OCI-LY7 (cell line): Measurements from ENCODE around the gene LRGUK. TPM values are rescaled to one million over a fixed set of nuclear protein-coding genes. Genes with fewer than 3 reads are reported as not detected.
A peak's percentile ranks its signal among the peaks of the same experiment; 100 is the strongest.

Source experiments
- BruUV-seq: library from RNA; stranded (reverse); fragments of 400-500 nt; replicated peaks from 2 replicates; lab custom pipeline; 2021; lab: Mats Ljungman, UMichigan
- CTCF ChIA-PET: fragments of 300-600 bp; sonication (Branson Sonifier 250); formaldehyde crosslinking; loops from one replicate; lab custom pipeline; 2022; ENCODE audit warnings: antibody characterized with exemption; ENCODE audit not compliant: unreplicated experiment; lab: Charles Lee
- POLR2A ChIA-PET: fragments of 300-600 bp; sonication (Branson Sonifier 250); formaldehyde crosslinking; loops from one replicate; lab custom pipeline; 2022; ENCODE audit warnings: antibody characterized with exemption; lab: Charles Lee
- DNase-seq: peaks from one replicate; pipeline ENCODE4 v3.0.0-alpha.2; 2015; ENCODE audit warnings: low spot score
- H2AFZ ChIP-seq: fragments of 200-600 bp; sonication (generic), shearing (Covaris generic); 2 replicates; pipeline ENCODE4 v1.6.1; 2014; ENCODE audit warnings: mild to moderate bottlenecking, antibody characterized with exemption, low read length, moderate library complexity
- H3K27ac ChIP-seq: fragments of 200-600 bp; sonication (generic); 2 replicates; pipeline ENCODE4 v1.5.1; 2014; ENCODE audit warnings: mixed run types, low read depth, mild to moderate bottlenecking, moderate library complexity, low read length, inconsistent platforms; ENCODE audit not compliant: poor library complexity, severe bottlenecking
- H3K36me3 ChIP-seq: fragments of 200-600 bp; sonication (generic); 2 replicates; pipeline ENCODE4 v1.6.1; 2014; ENCODE audit warnings: mild to moderate bottlenecking, antibody characterized with exemption, low read length, moderate library complexity, mixed read lengths; ENCODE audit not compliant: insufficient read depth
- H3K4me1 ChIP-seq: fragments of 200-600 bp; sonication (generic); 2 replicates; pipeline ENCODE4 v1.5.1; 2014; ENCODE audit warnings: mild to moderate bottlenecking, low read length; ENCODE audit not compliant: insufficient read depth, poor library complexity, severe bottlenecking
- H3K4me2 ChIP-seq: fragments of 200-600 bp; sonication (generic); 2 replicates; pipeline ENCODE4 v1.6.1; 2014; ENCODE audit warnings: mild to moderate bottlenecking, low read length
- H3K4me3 ChIP-seq: fragments of 200-600 bp; sonication (generic); 2 replicates; pipeline ENCODE4 v1.5.1; 2014; ENCODE audit warnings: mild to moderate bottlenecking, low read depth, low read length; ENCODE audit not compliant: poor library complexity, severe bottlenecking
- H3K79me2 ChIP-seq: fragments of 200-600 bp; sonication (generic); 2 replicates; pipeline ENCODE4 v1.6.1; 2016; ENCODE audit warnings: low read depth, mild to moderate bottlenecking, low read length, moderate library complexity, mixed read lengths; ENCODE audit not compliant: insufficient read depth
- H3K9me2 ChIP-seq: fragments of 200-600 bp; sonication (generic); 2 replicates; pipeline ENCODE4 v1.6.1; 2016; ENCODE audit warnings: mild to moderate bottlenecking, low read length, mixed read lengths; ENCODE audit not compliant: insufficient read depth
- H3K9me3 ChIP-seq: fragments of 200-600 bp; sonication (generic); 2 replicates; pipeline ENCODE4 v1.6.1; 2014; ENCODE audit warnings: mild to moderate bottlenecking, mixed run types, low read length, mixed read lengths
- H4K20me1 ChIP-seq: fragments of 200-600 bp; sonication (generic); 2 replicates; pipeline ENCODE4 v1.6.1; 2014; ENCODE audit warnings: mild to moderate bottlenecking, antibody characterized with exemption, low read length, moderate library complexity, mixed read lengths; ENCODE audit not compliant: insufficient read depth
- EZH2phosphoT487 ChIP-seq: fragments of 200-600 bp; sonication (generic); IDR thresholded peaks from 2 replicates; pipeline ENCODE4 v1.6.1; 2018; ENCODE audit warnings: low read depth, borderline replicate concordance, mild to moderate bottlenecking, mixed run types, antibody characterized with exemption, low read length, moderate library complexity, mixed read lengths
- intact Hi-C: fragments of 100-400 bp; cut with micrococcal nuclease; formaldehyde crosslinking; loops from one replicate; pipeline ENCODE4 v1.10.0; 2022; ENCODE audit not compliant: unreplicated experiment
- total RNA-seq, 2 experiments: library from RNA; depleted of rRNA in 1 of 2; stranded (reverse); fragments of >200 nt in 1 of 2; shearing (Covaris generic) in 1 of 2; gene quantifications; 2 replicates each; pipeline ENCODE4 v1.2.3, GENCODE V29; 2014 to 2022
- TF ChIP-seq, protein P1 (sequence below): fragments of 200-600 bp; sonication (generic); conservative IDR thresholded peaks from 2 replicates; pipeline ENCODE4 v1.5.1; 2014; ENCODE audit warnings: mild to moderate bottlenecking, antibody characterized with exemption, low read length, moderate library complexity, mixed read lengths

Gene LRGUK
- total RNA-seq, 2 experiments from 2014 or later = 0.46 to 0.95 TPM

DNA sequence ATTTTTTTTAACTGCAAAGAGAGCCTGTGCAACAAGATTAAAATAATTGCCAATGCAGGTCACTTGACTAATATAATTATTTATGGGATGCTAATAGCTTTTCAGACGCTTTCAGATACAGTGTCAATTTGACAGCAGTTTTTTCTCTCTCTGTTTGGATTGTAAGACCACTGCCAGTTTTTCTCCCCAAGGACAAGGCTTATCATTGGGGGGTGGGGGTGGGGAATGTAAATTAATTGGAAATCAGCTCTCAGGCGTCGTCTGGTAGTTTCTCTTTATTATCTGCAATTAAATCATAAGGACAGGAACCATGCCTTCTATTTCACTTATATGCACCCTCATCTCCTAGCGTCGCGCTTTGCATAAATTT, 559 bp upstream of the LRGUK start:
- TF ChIP-seq, protein P1, sequence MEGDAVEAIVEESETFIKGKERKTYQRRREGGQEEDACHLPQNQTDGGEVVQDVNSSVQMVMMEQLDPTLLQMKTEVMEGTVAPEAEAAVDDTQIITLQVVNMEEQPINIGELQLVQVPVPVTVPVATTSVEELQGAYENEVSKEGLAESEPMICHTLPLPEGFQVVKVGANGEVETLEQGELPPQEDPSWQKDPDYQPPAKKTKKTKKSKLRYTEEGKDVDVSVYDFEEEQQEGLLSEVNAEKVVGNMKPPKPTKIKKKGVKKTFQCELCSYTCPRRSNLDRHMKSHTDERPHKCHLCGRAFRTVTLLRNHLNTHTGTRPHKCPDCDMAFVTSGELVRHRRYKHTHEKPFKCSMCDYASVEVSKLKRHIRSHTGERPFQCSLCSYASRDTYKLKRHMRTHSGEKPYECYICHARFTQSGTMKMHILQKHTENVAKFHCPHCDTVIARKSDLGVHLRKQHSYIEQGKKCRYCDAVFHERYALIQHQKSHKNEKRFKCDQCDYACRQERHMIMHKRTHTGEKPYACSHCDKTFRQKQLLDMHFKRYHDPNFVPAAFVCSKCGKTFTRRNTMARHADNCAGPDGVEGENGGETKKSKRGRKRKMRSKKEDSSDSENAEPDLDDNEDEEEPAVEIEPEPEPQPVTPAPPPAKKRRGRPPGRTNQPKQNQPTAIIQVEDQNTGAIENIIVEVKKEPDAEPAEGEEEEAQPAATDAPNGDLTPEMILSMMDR = no peak
- intact Hi-C loops = no loop called here
- H3K4me3 ChIP-seq = peak overlapping the region; percentile 63
- DNase-seq = no peak
- H3K79me2 ChIP-seq = no peaks in the 10 kb centered on the region
- CTCF ChIA-PET = no interaction called here
- H3K9me3 ChIP-seq = no peaks in the 10 kb centered on the region
- H4K20me1 ChIP-seq = no peaks in the 10 kb centered on the region
- POLR2A ChIA-PET = interaction anchor here (0.7 kb wide), 2 partner anchors 930 to 1067 kb away, joined by 3 read pairs; no protein-coding TSS in a partner anchor
- H3K27ac ChIP-seq = no peak overlapping the region
- H3K36me3 ChIP-seq = no peaks in the 10 kb centered on the region
- no peak overlapping the region for H2AFZ ChIP-seq
- no peaks in the 10 kb centered on the region for H3K4me1 ChIP-seq
- BruUV-seq = no TSS peak
- H3K4me2 ChIP-seq = peak overlapping the region; percentile 86; the same call in 1 of the 2 replicates
- no peaks in the 10 kb centered on the region for H3K9me2 ChIP-seq

DNA sequence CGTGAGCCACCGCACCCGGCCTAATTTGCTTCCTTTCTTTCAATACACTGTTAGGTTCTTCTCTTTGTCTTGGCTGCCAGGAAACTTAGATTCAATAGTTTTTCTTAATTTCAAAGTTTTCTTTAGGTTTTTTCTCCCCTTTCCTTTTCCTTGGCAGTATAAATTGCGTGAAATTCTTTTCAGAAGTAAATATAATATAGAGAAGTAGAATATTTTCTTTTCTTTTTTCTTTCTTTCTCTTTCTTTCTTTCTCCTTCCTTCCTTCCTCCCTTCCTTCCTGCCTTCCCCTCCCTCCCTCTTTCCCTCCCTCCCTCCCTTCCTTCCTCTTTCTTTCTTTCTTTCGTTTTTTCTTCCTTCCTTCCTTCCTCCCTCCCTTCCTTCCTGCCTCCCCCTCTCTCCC, 1.7 kb downstream of the LRGUK start:
- intact Hi-C loops = no loop called here
- H3K9me2 ChIP-seq = no peaks in the 10 kb centered on the region
- CTCF ChIA-PET = no interaction called here
- H3K4me3 ChIP-seq = no peak overlapping the region
- POLR2A ChIA-PET = interaction anchor here (1.8 kb wide), 1 partner anchor 13 kb away, joined by 5 read pairs; no protein-coding TSS in a partner anchor
- no TSS peak for BruUV-seq
- no peaks in the 10 kb centered on the region for H3K79me2 ChIP-seq
- no peak for DNase-seq
- H4K20me1 ChIP-seq = no peaks in the 10 kb centered on the region
- no peak overlapping the region for H3K4me2 ChIP-seq
- H3K27ac ChIP-seq = no peak overlapping the region
- no peaks in the 10 kb centered on the region for H3K9me3 ChIP-seq
- no peak overlapping the region for H2AFZ ChIP-seq
- H3K4me1 ChIP-seq = no peaks in the 10 kb centered on the region
- no peaks in the 10 kb centered on the region for H3K36me3 ChIP-seq
- no peak for TF ChIP-seq EZH2phosphoT487
- TF ChIP-seq, protein P1 = no peak

DNA sequence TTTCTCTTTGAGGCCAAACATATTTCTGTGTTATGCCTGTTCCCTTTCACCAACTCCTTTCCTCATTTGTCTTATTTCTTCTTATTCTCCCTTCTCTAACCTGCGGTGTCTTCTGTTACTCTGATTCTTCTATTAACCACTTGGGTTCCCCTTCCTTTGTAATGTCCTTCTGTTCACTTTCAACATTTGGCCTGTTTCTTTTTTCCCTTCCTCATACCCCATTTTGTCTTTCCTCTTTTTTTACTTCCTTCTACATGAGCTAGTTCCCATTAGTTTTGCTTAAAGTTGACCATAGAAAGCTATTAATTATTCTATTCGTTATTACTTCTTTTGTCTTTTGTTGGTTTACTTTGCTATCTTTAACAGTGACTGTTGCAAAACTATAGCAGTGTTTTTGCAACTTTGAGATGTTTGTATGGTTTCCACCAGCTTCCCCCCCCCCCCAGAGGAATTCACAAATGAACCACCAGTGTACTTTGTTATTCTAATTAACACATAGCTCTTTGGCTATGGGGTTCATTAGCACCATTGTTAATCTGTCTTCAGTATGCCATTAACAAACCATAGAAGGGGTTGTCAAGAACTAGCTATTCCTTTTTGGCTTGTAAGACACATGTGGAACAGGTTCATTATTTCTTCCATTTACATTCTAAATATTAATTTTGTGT, 2.9 kb downstream of the LRGUK start:
- Histone ChIP-seq H3K36me3 (no peaks in the 10 kb centered on the region), H3K9me2 (no peaks in the 10 kb centered on the region), H3K4me3 (no peak overlapping the region), H3K4me1 (no peaks in the 10 kb centered on the region), H4K20me1 (no peaks in the 10 kb centered on the region), H3K27ac (no peak overlapping the region), H3K4me2 (no peak overlapping the region), H2AFZ (no peak overlapping the region), H3K79me2 (no peaks in the 10 kb centered on the region), H3K9me3 (no peaks in the 10 kb centered on the region)
- no peak for TF ChIP-seq EZH2phosphoT487
- TF ChIP-seq, protein P1 = no peak
- DNase-seq = no peak
- intact Hi-C loops = no loop called here
- ChIA-PET POLR2A (interaction anchor here (0.5 to 0.6 kb wide), 2 partner anchors 44 to 210 kb away, joined by 3 read pairs; no protein-coding TSS in a partner anchor), CTCF (no interaction called here)
- BruUV-seq = no TSS peak
